ENCODE results near the gene MAP6D1. TPM values are rescaled to one million over a fixed set of nuclear protein-coding genes. Genes with fewer than 3 reads are reported as not detected.

The MAP6D1 gene
- total RNA-seq, 4 donors from 2014 or later, result 0.35 to 4.9 (median 2.4) TPM

DNA sequence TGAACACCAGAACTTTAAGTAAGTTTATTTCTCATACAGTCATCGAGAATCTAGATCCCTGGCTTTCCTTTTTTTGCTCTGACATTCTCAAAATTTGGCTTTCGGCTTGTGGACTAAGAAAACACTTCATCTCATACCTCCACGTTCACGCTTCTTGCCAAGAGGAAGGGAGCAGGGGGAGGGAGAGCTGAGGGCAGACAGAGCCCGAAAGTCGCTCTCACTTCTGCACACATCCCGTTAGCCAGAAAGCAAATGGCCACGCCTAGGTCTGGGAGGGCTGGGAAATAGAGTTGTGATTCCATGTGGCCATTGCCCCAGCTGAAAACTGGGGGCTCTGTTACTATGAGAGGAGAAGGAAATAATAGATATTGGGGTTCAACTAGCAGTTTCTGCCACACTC is 57.3 kb downstream of the MAP6D1 start:
- H3K4me3 ChIP-seq, result no peak overlapping the region
- H3K27me3 ChIP-seq, result no peaks in the 10 kb centered on the region
- peaks cover 0 to 48% of the 10 kb centered on the region in 2 donors for H3K36me3 ChIP-seq
- TF ChIP-seq, protein P1, sequence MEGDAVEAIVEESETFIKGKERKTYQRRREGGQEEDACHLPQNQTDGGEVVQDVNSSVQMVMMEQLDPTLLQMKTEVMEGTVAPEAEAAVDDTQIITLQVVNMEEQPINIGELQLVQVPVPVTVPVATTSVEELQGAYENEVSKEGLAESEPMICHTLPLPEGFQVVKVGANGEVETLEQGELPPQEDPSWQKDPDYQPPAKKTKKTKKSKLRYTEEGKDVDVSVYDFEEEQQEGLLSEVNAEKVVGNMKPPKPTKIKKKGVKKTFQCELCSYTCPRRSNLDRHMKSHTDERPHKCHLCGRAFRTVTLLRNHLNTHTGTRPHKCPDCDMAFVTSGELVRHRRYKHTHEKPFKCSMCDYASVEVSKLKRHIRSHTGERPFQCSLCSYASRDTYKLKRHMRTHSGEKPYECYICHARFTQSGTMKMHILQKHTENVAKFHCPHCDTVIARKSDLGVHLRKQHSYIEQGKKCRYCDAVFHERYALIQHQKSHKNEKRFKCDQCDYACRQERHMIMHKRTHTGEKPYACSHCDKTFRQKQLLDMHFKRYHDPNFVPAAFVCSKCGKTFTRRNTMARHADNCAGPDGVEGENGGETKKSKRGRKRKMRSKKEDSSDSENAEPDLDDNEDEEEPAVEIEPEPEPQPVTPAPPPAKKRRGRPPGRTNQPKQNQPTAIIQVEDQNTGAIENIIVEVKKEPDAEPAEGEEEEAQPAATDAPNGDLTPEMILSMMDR (IDR thresholded peaks at IDR 0.05), result no peak
- TF ChIP-seq EP300 (IDR thresholded peaks at IDR 0.05), result no peak
- no peak for TF ChIP-seq POLR2AphosphoS5 (IDR thresholded peaks at IDR 0.05)
- TF ChIP-seq POLR2A (IDR thresholded peaks at IDR 0.05), result no peak
- H3K4me1 ChIP-seq, result peaks cover 0 to 6% (median 0%) of the 10 kb centered on the region in 3 donors
- H3K27ac ChIP-seq, result no peak overlapping the region
- 61 to 87% methylated on average over 6 to 8 of the region's 8 CpGs for WGBS, 2 donors (ENCODE audit: low coverage in 1 of 2)
- no peaks in the 10 kb centered on the region for H3K9me3 ChIP-seq
- ATAC-seq, result no peak

- Histone ChIP-seq H3K9me3 (no peaks in the 10 kb centered on the region), H3K4me1 (peaks cover 0 to 6% (median 0%) of the 10 kb centered on the region in 3 donors), H3K36me3 (peaks cover 0 to 49% of the 10 kb centered on the region in 2 donors), H3K27ac (no peak overlapping the region), H3K4me3 (no peak overlapping the region), H3K27me3 (no peaks in the 10 kb centered on the region)
- WGBS, 2 donors (ENCODE audit: low coverage in 1 of 2), result 40 to 61% methylated on average over 5 to 9 of the region's 9 CpGs
- peak; percentile 91 for ATAC-seq
- TF ChIP-seq, protein P1 (IDR thresholded peaks at IDR 0.05), result peak; percentile 78 to 88 (median 80)
- TF ChIP-seq POLR2A (IDR thresholded peaks at IDR 0.05), result no peak
Observed at GRCh38 chr3:183766745-183767606, 58.4 kb downstream of the MAP6D1 start.

- H3K4me1 ChIP-seq, result peaks cover 0 to 6% (median 0%) of the 10 kb centered on the region in 3 donors
- no peaks in the 10 kb centered on the region for H3K27me3 ChIP-seq
- no peak overlapping the region for H3K4me3 ChIP-seq
- peaks cover 0 to 53% of the 10 kb centered on the region in 2 donors for H3K36me3 ChIP-seq
- H3K27ac ChIP-seq, result no peak overlapping the region
- ATAC-seq, result no peak
- no peaks in the 10 kb centered on the region for H3K9me3 ChIP-seq
- no peak for TF ChIP-seq EP300 (IDR thresholded peaks at IDR 0.05)
Observed at GRCh38 chr3:183766107-183766506, 59.3 kb downstream of the MAP6D1 start.

Other genes starting within 250 kb of the MAP6D1 start
- gene KLHL24, start 190.0 kb downstream of the MAP6D1 start, total RNA-seq, result 100 to 1,000 TPM in 3 of 4 donors, 10 to 100 TPM in 1; 94.8 to 148 (median 126) TPM
- 10 to 100 TPM; 19.3 to 33.1 (median 27.6) TPM for gene YEATS2, start 127.8 kb downstream of the MAP6D1 start, total RNA-seq
- 10 to 100 TPM; 40.6 to 55.7 (median 54.7) TPM for gene PARL, start 59.3 kb upstream of the MAP6D1 start, total RNA-seq
- gene ABCC5, start 192.3 kb upstream of the MAP6D1 start, total RNA-seq, result 10 to 100 TPM; 16.2 to 25.1 (median 17.5) TPM
- not detected for gene HTR3D, start 206.2 kb upstream of the MAP6D1 start, total RNA-seq
- not detected for gene HTR3C, start 227.5 kb upstream of the MAP6D1 start, total RNA-seq